Activated T-helper 17 cell treated with anti-CD3 and anti-CD28 coated beads, Interleukin-2, amount 50 U/mL, for 72 hours (primary cell): ENCODE measurements around the gene ZBTB2. TPM values are rescaled to one million over a fixed set of nuclear protein-coding genes. Genes with fewer than 3 reads are reported as not detected.
"Not testable (repeated sequence)": the region's sequence is repeated elsewhere in the genome, so short reads cannot be mapped to it uniquely, and the experiment has no call there.

Source experiments
- ATAC-seq: fragments of 150-1000 bp; cut with Tn5 transposase; replicated peaks from 2 replicates; pipeline ENCODE4 v1.10.0; 2021; ENCODE audit warnings: mild to moderate bottlenecking, moderate library complexity
- H3K27ac Mint-ChIP-seq: one replicate; pipeline ENCODE4 v1.8.0; 2022; ENCODE audit warnings: mixed read lengths
- H3K27me3 Mint-ChIP-seq: one replicate; pipeline ENCODE4 v1.8.0; 2022; ENCODE audit warnings: mixed read lengths
- H3K36me3 Mint-ChIP-seq: one replicate; pipeline ENCODE4 v1.8.0; 2022; ENCODE audit warnings: low read depth, mild to moderate bottlenecking, mixed read lengths
- H3K4me1 Mint-ChIP-seq: one replicate; pipeline ENCODE4 v1.8.0; 2022; ENCODE audit warnings: mixed read lengths
- H3K4me3 Mint-ChIP-seq: one replicate; pipeline ENCODE4 v1.8.0; 2022; ENCODE audit warnings: mild to moderate bottlenecking, mixed read lengths
- H3K9me3 Mint-ChIP-seq: one replicate; pipeline ENCODE4 v1.8.0; 2022; ENCODE audit warnings: mixed read lengths
- total RNA-seq, 2 donors: library from RNA; stranded (reverse); gene quantifications; one replicate each; pipeline ENCODE4 v1.2.3, GENCODE V29; 2022

The ZBTB2 gene
- total RNA-seq, 2 donors from 2014 or later: 12.9 to 19.0 TPM

DNA sequence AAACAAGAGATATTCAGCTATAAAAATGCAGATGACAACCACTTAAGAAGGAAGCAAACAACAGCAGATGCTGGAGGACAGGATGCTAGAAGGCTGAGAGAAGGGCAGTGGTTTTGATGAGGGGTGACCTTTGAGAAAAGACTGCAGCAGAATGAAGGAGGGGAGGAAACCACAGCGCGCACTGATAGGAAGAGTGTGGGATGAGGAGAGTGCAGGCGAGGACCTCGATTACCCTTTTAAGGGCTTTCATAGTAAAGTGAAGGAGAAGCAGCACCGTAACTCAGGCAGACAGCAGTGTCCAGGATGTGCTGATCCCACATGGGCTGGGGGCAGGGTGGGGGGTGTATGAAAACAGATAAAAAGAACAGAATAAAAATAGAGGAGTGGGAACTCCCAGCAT lies 19.2 kb downstream of the ZBTB2 start:
- Mint-ChIP-seq H3K27me3 (no peaks in the 10 kb centered on the region), H3K27ac (peak overlapping the region; percentile 73), H3K4me1 (peaks cover 46% of the 10 kb centered on the region), H3K36me3 (peaks cover 66% of the 10 kb centered on the region), H3K4me3 (peak overlapping the region; percentile 60), H3K9me3 (no peaks in the 10 kb centered on the region)
- ATAC-seq: peak; percentile 65

DNA sequence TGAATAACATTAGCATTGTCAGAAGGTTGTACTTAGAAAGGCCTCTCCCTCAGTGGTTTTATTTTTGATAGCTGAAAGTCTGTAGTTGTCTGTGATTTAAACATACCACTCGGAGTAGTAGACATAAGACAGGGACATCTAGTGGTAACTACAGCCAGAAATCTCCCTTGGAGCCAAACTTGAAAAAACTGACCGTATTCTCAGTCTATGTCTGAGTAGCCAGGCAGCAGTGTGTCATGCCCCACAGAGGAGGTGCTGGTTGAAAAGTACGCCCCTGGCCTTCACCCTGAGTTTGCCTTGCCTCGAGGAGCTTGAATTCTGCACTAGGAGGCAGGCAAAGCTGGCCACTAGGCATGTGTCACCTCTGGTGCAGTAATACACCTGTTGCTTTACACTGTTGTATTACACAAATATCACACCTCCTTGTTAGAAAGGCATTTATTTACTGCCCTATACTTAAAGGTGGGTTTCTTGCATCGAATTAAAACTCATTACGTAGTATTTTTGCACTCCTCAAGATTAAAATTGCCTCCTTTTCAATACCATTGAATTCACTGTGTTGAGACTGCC lies 20.8 kb downstream of the ZBTB2 start:
- H3K27ac Mint-ChIP-seq: peak overlapping the region; percentile 73
- no peak overlapping the region for H3K4me3 Mint-ChIP-seq
- H3K4me1 Mint-ChIP-seq: peaks cover 32% of the 10 kb centered on the region
- no peak for ATAC-seq
- peaks cover 82% of the 10 kb centered on the region for H3K36me3 Mint-ChIP-seq
- H3K27me3 Mint-ChIP-seq: no peaks in the 10 kb centered on the region
- H3K9me3 Mint-ChIP-seq: no peaks in the 10 kb centered on the region

DNA sequence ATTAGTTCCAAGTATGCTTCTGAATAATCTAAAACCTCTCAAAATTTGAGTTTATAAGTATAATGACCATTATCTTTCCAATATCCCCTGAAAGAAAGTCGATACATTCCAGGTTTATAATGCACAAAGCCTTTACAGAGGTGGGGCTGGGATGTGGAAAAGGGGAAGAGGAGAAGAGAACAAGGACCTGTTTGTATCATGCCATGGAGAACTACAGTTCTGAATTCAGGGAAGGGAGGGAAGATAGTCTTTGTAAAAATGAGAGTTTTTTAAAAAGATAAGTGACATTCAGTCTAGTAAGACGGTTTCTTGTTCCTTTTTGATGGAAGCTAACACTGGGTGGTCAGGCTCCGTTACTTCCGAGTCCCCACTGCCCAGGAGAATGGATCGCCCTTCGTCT lies 26.1 kb downstream of the ZBTB2 start:
- H3K27me3 Mint-ChIP-seq: no peaks in the 10 kb centered on the region
- H3K36me3 Mint-ChIP-seq: peaks cover 90% of the 10 kb centered on the region
- H3K9me3 Mint-ChIP-seq: no peaks in the 10 kb centered on the region
- no peak overlapping the region for H3K27ac Mint-ChIP-seq
- no peak overlapping the region for H3K4me3 Mint-ChIP-seq
- ATAC-seq: no peak
- no peaks in the 10 kb centered on the region for H3K4me1 Mint-ChIP-seq

DNA sequence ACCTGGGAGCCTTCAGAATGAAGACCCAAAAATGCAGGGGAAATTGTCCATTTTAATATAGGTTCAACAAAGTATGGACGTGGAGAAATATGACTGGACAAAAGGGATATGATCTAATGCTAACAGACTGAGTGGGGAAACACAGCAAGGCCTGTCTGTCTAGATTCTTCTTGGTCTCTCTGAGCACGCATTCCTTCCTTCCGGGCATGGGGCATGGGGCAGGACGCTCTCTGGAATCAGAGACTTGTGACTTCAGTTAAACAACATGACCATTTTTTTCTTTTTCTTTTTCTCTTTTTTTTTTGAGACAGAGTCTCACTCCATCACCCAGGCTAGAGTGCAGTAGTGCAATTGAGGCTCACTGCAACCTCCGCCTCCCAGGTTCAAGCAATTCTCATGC lies 31.9 kb downstream of the ZBTB2 start:
- H3K27me3 Mint-ChIP-seq: no peaks in the 10 kb centered on the region
- H3K36me3 Mint-ChIP-seq: peaks cover 40% of the 10 kb centered on the region
- no peaks in the 10 kb centered on the region for H3K4me1 Mint-ChIP-seq
- no peaks in the 10 kb centered on the region for H3K9me3 Mint-ChIP-seq
- no peak for ATAC-seq
- no peak overlapping the region for H3K27ac Mint-ChIP-seq
- no peak overlapping the region for H3K4me3 Mint-ChIP-seq

DNA sequence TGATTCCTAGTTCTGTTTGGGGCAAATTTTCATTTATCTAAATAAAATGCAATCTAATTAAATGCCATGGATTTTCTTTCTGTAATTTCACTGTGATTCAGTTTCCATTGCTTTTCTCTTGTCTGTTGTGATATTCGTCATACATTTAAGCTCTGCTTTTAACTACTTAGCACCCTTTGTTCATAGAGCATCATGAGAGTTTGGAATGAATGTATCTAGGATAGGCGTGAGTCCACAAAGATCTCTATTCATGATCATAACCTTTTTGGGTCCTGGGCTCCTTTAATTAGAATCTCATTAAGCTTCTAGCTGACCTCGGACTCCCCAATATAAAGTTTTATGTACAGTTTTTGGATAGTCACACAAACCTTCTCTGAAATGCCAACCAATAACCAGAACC lies 32.9 kb downstream of the ZBTB2 start:
- Mint-ChIP-seq H3K9me3 (no peaks in the 10 kb centered on the region), H3K27me3 (no peaks in the 10 kb centered on the region), H3K4me1 (no peaks in the 10 kb centered on the region), H3K27ac (no peak overlapping the region), H3K36me3 (peaks cover 30% of the 10 kb centered on the region), H3K4me3 (no peak overlapping the region)
- no peak for ATAC-seq

DNA sequence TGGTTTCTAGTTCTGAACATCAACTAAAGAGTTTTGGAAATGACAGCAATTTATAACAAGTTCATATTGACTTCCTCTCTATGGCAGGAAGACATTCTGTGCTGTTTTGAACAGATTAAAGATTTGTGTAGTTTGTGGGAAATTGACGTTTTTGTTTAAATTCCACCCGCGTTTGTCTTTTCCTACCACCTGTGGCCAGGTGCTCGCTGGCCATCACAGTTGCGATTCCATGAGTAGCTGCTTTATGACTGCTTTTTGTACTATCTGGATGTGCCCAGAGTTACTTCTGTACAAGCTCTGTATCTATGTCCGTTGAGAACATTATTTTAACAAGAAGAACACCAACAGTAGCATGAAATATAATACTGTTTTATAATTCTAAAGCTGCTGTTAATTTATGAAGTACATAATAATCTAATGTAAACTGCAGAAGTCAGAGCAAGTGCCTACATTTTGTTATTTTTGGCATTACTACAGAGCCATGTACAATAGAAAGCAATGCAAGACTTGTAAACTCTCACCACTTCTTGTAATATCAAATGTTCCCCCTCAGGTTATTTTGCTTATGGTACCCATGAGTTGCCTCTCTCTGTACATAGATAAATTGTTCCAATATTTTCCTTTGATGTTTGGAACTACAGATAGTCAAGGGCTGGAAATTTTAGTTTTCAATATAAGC lies 33.5 kb downstream of the ZBTB2 start:
- H3K4me1 Mint-ChIP-seq: no peaks in the 10 kb centered on the region
- H3K36me3 Mint-ChIP-seq: peaks cover 24% of the 10 kb centered on the region
- no peak for ATAC-seq
- H3K27ac Mint-ChIP-seq: no peak overlapping the region
- H3K9me3 Mint-ChIP-seq: no peaks in the 10 kb centered on the region
- no peak overlapping the region for H3K4me3 Mint-ChIP-seq
- no peaks in the 10 kb centered on the region for H3K27me3 Mint-ChIP-seq

DNA sequence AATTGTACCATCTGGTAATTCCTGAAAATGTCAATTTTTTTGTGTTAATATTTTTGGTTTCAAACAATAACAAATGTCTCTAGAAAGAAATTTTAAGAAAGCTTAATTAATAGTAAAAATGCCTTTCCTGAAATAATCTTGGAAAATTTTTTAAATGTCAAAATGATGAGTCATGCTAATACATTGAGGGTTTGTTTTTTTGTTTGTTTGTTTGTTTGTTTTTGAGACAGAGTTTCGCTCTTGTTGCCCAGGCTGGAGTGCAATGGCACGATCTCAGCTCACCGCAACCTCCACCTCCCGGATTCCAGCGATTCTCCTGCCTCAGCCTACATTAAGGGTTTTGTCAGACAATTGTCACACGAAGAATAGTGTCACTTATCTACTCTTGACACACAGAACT lies 34.4 kb downstream of the ZBTB2 start:
- H3K4me1 Mint-ChIP-seq, H3K27me3 Mint-ChIP-seq, H3K27ac Mint-ChIP-seq, ATAC-seq, H3K9me3 Mint-ChIP-seq, H3K4me3 Mint-ChIP-seq: not testable (repeated sequence)
- H3K36me3 Mint-ChIP-seq: peaks cover 15% of the 10 kb centered on the region

DNA sequence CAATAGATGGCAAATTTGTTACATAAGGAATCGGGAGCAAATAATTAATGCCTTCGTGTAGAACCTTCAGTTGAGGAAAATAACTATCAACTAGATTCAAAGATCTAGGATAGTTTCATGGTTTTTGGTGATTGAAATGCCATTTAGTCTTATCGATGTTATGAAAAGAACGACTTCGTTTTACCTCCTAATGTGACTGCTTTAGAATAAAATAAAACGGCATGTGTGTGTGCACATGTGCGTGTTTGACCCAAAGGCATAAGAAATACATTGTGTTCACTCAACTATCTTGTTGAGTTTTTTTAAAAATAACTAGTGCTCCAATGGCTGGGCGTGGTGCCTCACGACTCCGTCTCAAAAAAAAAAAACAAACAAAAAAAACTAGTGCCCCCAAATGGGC lies 37.6 kb downstream of the ZBTB2 start:
- Mint-ChIP-seq H3K27me3 (no peaks in the 10 kb centered on the region), H3K9me3 (no peaks in the 10 kb centered on the region), H3K4me1 (no peaks in the 10 kb centered on the region), H3K27ac (no peak overlapping the region), H3K4me3 (no peak overlapping the region), H3K36me3 (no peaks in the 10 kb centered on the region)
- ATAC-seq: no peak

DNA sequence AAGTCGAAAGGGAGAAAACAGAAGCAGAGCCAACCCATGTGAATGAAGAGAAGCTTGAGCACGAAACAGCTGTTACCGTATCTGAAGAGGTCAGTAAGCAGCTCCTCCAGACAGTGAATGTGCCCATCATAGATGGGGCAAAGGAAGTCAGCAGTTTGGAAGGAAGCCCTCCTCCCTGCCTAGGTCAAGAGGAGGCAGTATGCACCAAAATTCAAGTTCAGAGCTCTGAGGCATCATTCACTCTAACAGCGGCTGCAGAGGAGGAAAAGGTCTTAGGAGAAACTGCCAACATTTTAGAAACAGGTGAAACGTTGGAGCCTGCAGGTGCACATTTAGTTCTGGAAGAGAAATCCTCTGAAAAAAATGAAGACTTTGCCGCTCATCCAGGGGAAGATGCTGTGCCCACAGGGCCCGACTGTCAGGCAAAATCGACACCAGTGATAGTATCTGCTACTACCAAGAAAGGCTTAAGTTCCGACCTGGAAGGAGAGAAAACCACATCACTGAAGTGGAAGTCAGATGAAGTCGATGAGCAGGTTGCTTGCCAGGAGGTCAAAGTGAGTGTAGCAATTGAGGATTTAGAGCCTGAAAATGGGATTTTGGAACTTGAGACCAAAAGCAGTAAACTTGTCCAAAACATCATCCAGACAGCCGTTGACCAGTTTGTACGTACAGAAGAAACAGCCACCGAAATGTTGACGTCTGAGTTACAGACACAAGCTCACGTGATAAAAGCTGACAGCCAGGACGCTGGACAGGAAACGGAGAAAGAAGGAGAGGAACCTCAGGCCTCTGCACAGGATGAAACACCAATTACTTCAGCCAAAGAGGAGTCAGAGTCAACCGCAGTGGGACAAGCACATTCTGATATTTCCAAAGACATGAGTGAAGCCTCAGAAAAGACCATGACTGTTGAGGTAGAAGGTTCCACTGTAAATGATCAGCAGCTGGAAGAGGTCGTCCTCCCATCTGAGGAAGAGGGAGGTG lies 38.7 kb downstream of the ZBTB2 start:
- Mint-ChIP-seq H3K9me3 (no peaks in the 10 kb centered on the region), H3K27ac (no peak overlapping the region), H3K36me3 (no peaks in the 10 kb centered on the region), H3K27me3 (no peaks in the 10 kb centered on the region), H3K4me3 (no peak overlapping the region), H3K4me1 (no peaks in the 10 kb centered on the region)
- peak; percentile 40 for ATAC-seq

DNA sequence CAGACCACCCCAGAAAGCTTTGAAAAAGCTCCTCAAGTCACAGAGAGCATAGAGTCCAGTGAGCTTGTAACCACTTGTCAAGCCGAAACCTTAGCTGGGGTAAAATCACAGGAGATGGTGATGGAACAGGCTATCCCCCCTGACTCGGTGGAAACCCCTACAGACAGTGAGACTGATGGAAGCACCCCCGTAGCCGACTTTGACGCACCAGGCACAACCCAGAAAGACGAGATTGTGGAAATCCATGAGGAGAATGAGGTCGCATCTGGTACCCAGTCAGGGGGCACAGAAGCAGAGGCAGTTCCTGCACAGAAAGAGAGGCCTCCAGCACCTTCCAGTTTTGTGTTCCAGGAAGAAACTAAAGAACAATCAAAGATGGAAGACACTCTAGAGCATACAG lies 39.6 kb downstream of the ZBTB2 start:
- Mint-ChIP-seq H3K4me1 (no peaks in the 10 kb centered on the region), H3K27me3 (no peaks in the 10 kb centered on the region), H3K9me3 (no peaks in the 10 kb centered on the region), H3K36me3 (no peaks in the 10 kb centered on the region), H3K4me3 (no peak overlapping the region), H3K27ac (no peak overlapping the region)
- ATAC-seq: no peak

DNA sequence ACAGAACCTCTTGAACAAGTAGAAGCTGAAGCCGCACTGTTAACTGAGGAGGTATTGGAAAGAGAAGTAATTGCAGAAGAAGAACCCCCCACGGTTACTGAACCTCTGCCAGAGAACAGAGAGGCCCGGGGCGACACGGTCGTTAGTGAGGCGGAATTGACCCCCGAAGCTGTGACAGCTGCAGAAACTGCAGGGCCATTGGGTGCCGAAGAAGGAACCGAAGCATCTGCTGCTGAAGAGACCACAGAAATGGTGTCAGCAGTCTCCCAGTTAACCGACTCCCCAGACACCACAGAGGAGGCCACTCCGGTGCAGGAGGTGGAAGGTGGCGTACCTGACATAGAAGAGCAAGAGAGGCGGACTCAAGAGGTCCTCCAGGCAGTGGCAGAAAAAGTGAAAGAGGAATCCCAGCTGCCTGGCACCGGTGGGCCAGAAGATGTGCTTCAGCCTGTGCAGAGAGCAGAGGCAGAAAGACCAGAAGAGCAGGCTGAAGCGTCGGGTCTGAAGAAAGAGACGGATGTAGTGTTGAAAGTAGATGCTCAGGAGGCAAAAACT lies 40.1 kb downstream of the ZBTB2 start:
- no peak for ATAC-seq
- H3K4me1 Mint-ChIP-seq: no peaks in the 10 kb centered on the region
- no peaks in the 10 kb centered on the region for H3K36me3 Mint-ChIP-seq
- no peaks in the 10 kb centered on the region for H3K9me3 Mint-ChIP-seq
- no peaks in the 10 kb centered on the region for H3K27me3 Mint-ChIP-seq
- no peak overlapping the region for H3K4me3 Mint-ChIP-seq
- no peak overlapping the region for H3K27ac Mint-ChIP-seq

DNA sequence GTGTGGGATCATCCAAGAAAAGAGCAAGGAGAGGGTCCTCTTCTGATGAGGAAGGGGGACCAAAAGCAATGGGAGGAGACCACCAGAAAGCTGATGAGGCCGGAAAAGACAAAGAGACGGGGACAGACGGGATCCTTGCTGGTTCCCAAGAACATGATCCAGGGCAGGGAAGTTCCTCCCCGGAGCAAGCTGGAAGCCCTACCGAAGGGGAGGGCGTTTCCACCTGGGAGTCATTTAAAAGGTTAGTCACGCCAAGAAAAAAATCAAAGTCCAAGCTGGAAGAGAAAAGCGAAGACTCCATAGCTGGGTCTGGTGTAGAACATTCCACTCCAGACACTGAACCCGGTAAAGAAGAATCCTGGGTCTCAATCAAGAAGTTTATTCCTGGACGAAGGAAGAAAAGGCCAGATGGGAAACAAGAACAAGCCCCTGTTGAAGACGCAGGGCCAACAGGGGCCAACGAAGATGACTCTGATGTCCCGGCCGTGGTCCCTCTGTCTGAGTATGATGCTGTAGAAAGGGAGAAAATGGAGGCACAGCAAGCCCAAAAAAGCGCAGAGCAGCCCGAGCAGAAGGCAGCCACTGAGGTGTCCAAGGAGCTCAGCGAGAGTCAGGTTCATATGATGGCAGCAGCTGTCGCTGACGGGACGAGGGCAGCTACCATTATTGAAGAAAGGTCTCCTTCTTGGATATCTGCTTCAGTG lies 40.8 kb downstream of the ZBTB2 start:
- Mint-ChIP-seq H3K9me3 (no peaks in the 10 kb centered on the region), H3K27ac (no peak overlapping the region)
- no peak for ATAC-seq

DNA sequence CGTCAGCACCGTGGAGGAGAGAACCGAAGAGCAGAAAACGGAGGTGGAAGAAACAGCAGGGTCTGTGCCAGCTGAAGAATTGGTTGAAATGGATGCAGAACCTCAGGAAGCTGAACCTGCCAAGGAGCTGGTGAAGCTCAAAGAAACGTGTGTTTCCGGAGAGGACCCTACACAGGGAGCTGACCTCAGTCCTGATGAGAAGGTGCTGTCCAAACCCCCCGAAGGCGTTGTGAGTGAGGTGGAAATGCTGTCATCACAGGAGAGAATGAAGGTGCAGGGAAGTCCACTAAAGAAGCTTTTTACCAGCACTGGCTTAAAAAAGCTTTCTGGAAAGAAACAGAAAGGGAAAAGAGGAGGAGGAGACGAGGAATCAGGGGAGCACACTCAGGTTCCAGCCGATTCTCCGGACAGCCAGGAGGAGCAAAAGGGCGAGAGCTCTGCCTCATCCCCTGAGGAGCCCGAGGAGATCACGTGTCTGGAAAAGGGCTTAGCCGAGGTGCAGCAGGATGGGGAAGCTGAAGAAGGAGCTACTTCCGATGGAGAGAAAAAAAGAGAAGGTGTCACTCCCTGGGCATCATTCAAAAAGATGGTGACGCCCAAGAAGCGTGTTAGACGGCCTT lies 41.6 kb downstream of the ZBTB2 start:
- H3K27ac Mint-ChIP-seq: no peak overlapping the region
- no peaks in the 10 kb centered on the region for H3K27me3 Mint-ChIP-seq
- no peaks in the 10 kb centered on the region for H3K36me3 Mint-ChIP-seq
- no peak for ATAC-seq
- no peak overlapping the region for H3K4me3 Mint-ChIP-seq
- H3K9me3 Mint-ChIP-seq: no peaks in the 10 kb centered on the region
- no peaks in the 10 kb centered on the region for H3K4me1 Mint-ChIP-seq

More for the DNA sequence above, 40.8 kb downstream of the ZBTB2 start:
- H3K27me3 Mint-ChIP-seq: no peaks in the 10 kb centered on the region
- no peaks in the 10 kb centered on the region for H3K4me1 Mint-ChIP-seq
- no peak overlapping the region for H3K4me3 Mint-ChIP-seq
- H3K36me3 Mint-ChIP-seq: no peaks in the 10 kb centered on the region

DNA sequence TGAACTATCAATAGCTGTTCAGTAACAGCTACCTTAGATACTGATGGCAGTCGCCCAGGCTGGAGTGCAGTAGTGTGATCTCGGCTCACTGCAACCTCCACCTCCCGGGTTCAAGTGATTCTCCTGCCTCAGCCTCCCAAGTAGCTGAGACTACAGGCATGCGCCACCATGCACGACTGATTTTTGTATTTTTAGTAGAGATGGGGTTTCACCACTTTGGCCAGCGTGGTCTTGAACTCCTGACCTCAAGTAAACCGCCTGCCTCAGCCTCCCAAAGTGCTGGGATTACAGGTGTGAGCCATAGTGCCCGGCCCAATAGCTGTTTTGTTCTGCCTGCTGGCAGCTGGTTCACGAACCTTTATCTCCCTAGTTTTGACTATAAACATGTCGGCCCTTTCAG lies 48.6 kb downstream of the ZBTB2 start:
- H3K9me3 Mint-ChIP-seq, H3K4me1 Mint-ChIP-seq, ATAC-seq, H3K27ac Mint-ChIP-seq, H3K4me3 Mint-ChIP-seq, H3K36me3 Mint-ChIP-seq, H3K27me3 Mint-ChIP-seq: not testable (repeated sequence)
